MM.1S (cell line): ENCODE data around the gene CMC1.

Experiments
- EZH2 ChIP-seq: fragments of 300-600 bp; sonication (generic); optimal IDR thresholded peaks from 2 replicates; pipeline ENCODE3; 2017; ENCODE audit warnings: low read depth, mild to moderate bottlenecking, antibody characterized with exemption, low read length, mixed read lengths
- TF ChIP-seq, protein P1 (sequence below): fragments of 300-600 bp; sonication (generic); IDR thresholded peaks from 2 replicates; pipeline ENCODE4 v1.5.1; 2016; ENCODE audit warnings: antibody characterized with exemption, low read length, mixed read lengths

DNA sequence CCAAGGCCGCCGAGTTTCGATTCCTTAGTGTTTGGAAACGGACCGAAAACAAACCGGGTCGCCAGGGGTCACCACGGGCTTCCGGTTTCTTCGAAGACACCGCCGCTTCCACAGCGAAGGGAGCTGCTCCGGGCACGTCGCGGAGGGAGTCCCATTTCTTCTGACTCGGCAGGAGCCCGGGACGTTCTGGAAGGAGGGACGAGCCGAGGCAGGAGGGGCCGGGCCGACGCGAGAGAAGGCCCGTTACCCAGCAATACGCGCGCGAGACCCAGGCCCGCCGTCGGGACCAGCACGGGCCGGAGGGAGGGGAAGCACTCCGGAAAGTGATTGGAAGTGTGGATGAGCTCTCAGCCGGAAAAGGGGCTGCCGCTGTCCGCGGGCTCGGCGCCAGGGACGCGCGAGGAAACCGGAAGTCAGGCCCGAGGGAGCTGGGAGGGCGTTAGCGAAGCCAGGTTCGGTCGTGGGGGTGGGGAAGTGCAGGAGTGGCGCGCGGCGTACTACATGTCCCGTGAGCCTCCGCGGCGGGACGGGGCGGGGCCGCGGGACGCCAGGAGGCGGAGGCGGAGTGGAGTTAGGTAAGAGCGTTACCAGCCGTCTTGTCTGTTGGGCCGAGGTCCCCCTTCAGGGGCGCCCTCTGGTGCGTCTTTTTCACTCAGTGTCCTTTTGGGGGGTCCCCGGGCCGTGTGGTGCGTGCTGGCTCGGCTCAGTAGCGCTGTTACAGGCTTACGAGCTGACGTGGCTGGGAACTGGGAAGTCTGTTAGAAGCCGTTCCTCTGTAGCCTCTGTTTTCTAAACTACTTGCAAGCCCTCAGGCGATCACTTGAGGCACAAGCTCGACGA, 107.4 kb downstream of the CMC1 start, which contains the start of the genes AZI2 and ZCWPW2:
- TF ChIP-seq, protein P1, sequence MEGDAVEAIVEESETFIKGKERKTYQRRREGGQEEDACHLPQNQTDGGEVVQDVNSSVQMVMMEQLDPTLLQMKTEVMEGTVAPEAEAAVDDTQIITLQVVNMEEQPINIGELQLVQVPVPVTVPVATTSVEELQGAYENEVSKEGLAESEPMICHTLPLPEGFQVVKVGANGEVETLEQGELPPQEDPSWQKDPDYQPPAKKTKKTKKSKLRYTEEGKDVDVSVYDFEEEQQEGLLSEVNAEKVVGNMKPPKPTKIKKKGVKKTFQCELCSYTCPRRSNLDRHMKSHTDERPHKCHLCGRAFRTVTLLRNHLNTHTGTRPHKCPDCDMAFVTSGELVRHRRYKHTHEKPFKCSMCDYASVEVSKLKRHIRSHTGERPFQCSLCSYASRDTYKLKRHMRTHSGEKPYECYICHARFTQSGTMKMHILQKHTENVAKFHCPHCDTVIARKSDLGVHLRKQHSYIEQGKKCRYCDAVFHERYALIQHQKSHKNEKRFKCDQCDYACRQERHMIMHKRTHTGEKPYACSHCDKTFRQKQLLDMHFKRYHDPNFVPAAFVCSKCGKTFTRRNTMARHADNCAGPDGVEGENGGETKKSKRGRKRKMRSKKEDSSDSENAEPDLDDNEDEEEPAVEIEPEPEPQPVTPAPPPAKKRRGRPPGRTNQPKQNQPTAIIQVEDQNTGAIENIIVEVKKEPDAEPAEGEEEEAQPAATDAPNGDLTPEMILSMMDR: no peak; the same call in 1 of the 2 replicates
- no peak for TF ChIP-seq EZH2
